Gastroesophageal sphincter (tissue), 3 donors: Measurements from ENCODE around the gene STMN1.

ENCODE experiments used
- CTCF ChIP-seq, 4 experiments: fragments of 200-600 bp in 2 of 4; fragments of 450-650 bp in 2 of 4; sonication (generic) in 1 of 4; IDR thresholded peaks; one replicate each; pipeline ENCODE4 v1.5.1; 2017 to 2019; ENCODE audit warnings: antibody characterized with exemption in 4 of 4, mild to moderate bottlenecking in 2 of 4, moderate library complexity in 2 of 4
- EP300 ChIP-seq: sonication (generic); formaldehyde crosslinking; IDR thresholded peaks from one replicate; pipeline ENCODE4 v1.6.1; 2017; ENCODE audit warnings: antibody characterized with exemption, mild to moderate bottlenecking

- TF ChIP-seq CTCF (IDR thresholded peaks at IDR 0.05) (no peak), EP300 (no peak)
These were observed 25.7 kb downstream of the STMN1 start for GRCh38 chr1:25880518-25880917.
